Lung (tissue), 12 donors: ENCODE measurements around the gene VEPH1. TPM values are rescaled to one million over a fixed set of nuclear protein-coding genes. Genes with fewer than 3 reads are reported as not detected.

Experiments used
- ATAC-seq: fragments of 200-7000 bp; cut with Tn5 transposase; one replicate; pipeline ENCODE4 v1.9.1; 2020; ENCODE audit warnings: moderate number of reproducible peaks; ENCODE audit not compliant: insufficient read depth, low FRiP score
- DNase-seq, 3 donors: peaks; one replicate each; pipeline ENCODE4 v3.0.0-alpha.2; 2013 to 2017
- H3K27ac ChIP-seq, 2 donors: one replicate each; pipeline ENCODE4 v1.5.1; 2013; ENCODE audit warnings: mild to moderate bottlenecking in 2 of 2, moderate library complexity in 2 of 2, control low read depth in 1 of 2, inconsistent platforms in 1 of 2, low read depth in 1 of 2, low read length in 1 of 2
- H3K27me3 ChIP-seq, 3 donors: one replicate each; pipeline ENCODE4 v1.5.1; 2013; ENCODE audit warnings: low read length in 2 of 3; ENCODE audit not compliant: control insufficient read depth in 3 of 3, insufficient read depth in 3 of 3
- H3K36me3 ChIP-seq, 4 donors: one replicate each; pipeline ENCODE4 v1.5.1; 2013; ENCODE audit warnings: low read length in 4 of 4, mild to moderate bottlenecking in 1 of 4, moderate library complexity in 1 of 4; ENCODE audit not compliant: control insufficient read depth in 4 of 4, insufficient read depth in 4 of 4
- H3K4me1 ChIP-seq, 5 donors: one replicate each; pipeline ENCODE4 v1.5.1; 2013; ENCODE audit warnings: low read length in 5 of 5, mild to moderate bottlenecking in 2 of 5, moderate library complexity in 1 of 5; ENCODE audit not compliant: control insufficient read depth in 5 of 5, insufficient read depth in 5 of 5
- H3K4me3 ChIP-seq: one replicate; pipeline ENCODE4 v1.5.1; 2013; ENCODE audit warnings: mild to moderate bottlenecking, control low read depth, moderate library complexity
- H3K9ac ChIP-seq, 2 donors: one replicate each; pipeline ENCODE4 v1.5.1; 2013; ENCODE audit warnings: low read length in 2 of 2, control low read depth in 1 of 2; ENCODE audit not compliant: insufficient read depth in 1 of 2
- H3K9me3 ChIP-seq, 4 donors: one replicate each; pipeline ENCODE4 v1.5.1; 2013; ENCODE audit warnings: low read length in 3 of 4, mild to moderate bottlenecking in 1 of 4, moderate library complexity in 1 of 4; ENCODE audit not compliant: control insufficient read depth in 4 of 4, insufficient read depth in 3 of 4
- WGBS, 2 donors: extraction: QIAGEN DNeasy Blood & Tissue Kit; methylation state at CpG; one replicate each; pipeline ENCODE4 v1.1.7; 2013; 5-methylcytosine and 5-hydroxymethylcytosine counted together
- polyA plus RNA-seq, 2 donors: library from polyadenylated mRNA; stranded (reverse); fragments of 200-250 nt; gene quantifications; one replicate each; pipeline ENCODE4 v1.2.1, GENCODE V29; 2013
- total RNA-seq, 2 donors: library from RNA; depleted of rRNA in 1 of 2; stranded (reverse); fragments of >200 nt in 1 of 2; gene quantifications; one replicate each; pipeline ENCODE4 v1.2.1, GENCODE V29; 2014 to 2021
- TF ChIP-seq, protein P1 (sequence below): IDR thresholded peaks from 2 replicates; pipeline ENCODE4 v1.5.1; 2012; ENCODE audit warnings: mild to moderate bottlenecking; ENCODE audit errors: control extremely low read depth, extremely low read depth
- donor health status: control.
- donor health status: control.
- donor health status: Bipolar disorder and iron deficiency.
- donor health status: healthy.
- donor health status: DM: yes; HTN: yes; CAD: no.

The VEPH1 gene
- total and polyA plus RNA-seq, 4 donors = 14.6 to 237 (median 65.5) TPM

GRCh38 chr3:157479464-157480243 lies 23.6 kb downstream of the VEPH1 start:
- H3K9me3 ChIP-seq = peaks cover 0 to 3% (median 0%) of the 10 kb centered on the region in 4 donors
- H3K27ac ChIP-seq = no peak overlapping the region
- H3K9ac ChIP-seq = no peak overlapping the region
- 82 to 88% methylated on average over 1 of the region's 1 CpG for WGBS, 2 donors
- H3K36me3 ChIP-seq = no peaks in the 10 kb centered on the region
- no peaks in the 10 kb centered on the region for H3K27me3 ChIP-seq
- no peak overlapping the region for H3K4me3 ChIP-seq
- no peaks in the 10 kb centered on the region for H3K4me1 ChIP-seq
- ATAC-seq (no peak), DNase-seq (no peak)
- TF ChIP-seq, protein P1, sequence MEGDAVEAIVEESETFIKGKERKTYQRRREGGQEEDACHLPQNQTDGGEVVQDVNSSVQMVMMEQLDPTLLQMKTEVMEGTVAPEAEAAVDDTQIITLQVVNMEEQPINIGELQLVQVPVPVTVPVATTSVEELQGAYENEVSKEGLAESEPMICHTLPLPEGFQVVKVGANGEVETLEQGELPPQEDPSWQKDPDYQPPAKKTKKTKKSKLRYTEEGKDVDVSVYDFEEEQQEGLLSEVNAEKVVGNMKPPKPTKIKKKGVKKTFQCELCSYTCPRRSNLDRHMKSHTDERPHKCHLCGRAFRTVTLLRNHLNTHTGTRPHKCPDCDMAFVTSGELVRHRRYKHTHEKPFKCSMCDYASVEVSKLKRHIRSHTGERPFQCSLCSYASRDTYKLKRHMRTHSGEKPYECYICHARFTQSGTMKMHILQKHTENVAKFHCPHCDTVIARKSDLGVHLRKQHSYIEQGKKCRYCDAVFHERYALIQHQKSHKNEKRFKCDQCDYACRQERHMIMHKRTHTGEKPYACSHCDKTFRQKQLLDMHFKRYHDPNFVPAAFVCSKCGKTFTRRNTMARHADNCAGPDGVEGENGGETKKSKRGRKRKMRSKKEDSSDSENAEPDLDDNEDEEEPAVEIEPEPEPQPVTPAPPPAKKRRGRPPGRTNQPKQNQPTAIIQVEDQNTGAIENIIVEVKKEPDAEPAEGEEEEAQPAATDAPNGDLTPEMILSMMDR = no peak

GRCh38 chr3:157477441-157477840 lies 25.8 kb downstream of the VEPH1 start:
- Histone ChIP-seq H3K27me3 (no peaks in the 10 kb centered on the region), H3K4me3 (no peak overlapping the region), H3K9me3 (peaks cover 0 to 3% (median 0%) of the 10 kb centered on the region in 4 donors), H3K9ac (no peak overlapping the region), H3K36me3 (no peaks in the 10 kb centered on the region), H3K27ac (no peak overlapping the region), H3K4me1 (no peaks in the 10 kb centered on the region)
- ATAC-seq = no peak
- TF ChIP-seq, protein P1 = no peak
- WGBS, 2 donors = 89% methylated on average over 3 of the region's 3 CpGs
- DNase-seq = no peak

DNA sequence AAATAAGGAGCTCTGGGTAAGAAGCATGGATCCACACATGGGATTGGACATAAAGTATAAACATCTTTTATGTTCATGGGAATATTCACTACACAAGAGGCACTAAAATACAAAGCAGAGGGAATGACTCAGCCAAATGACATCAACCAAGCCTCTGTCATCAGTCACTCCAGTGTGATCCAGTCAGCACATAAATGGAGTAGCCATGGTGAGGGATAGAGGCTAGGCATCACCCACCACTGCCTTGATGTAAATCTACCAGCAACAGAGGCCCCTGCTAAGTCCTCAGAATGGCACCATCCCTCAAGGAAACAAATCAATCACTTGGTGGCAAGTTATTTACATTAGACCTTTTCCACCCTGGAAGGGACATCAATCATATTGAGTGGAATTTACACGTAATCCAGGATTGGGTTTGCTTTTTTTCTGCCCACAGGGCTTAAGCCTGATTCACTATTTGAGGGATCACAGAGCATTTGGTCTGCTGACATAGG lies 27.2 kb downstream of the VEPH1 start:
- no peak overlapping the region for H3K27ac ChIP-seq
- ATAC-seq (no peak), DNase-seq (no peak)
- TF ChIP-seq, protein P1 = no peak
- H3K36me3 ChIP-seq = no peaks in the 10 kb centered on the region
- H3K9me3 ChIP-seq = no peaks in the 10 kb centered on the region
- no peak overlapping the region for H3K4me3 ChIP-seq
- 61 to 63% methylated on average over 1 of the region's 1 CpG for WGBS, 2 donors
- H3K4me1 ChIP-seq = no peaks in the 10 kb centered on the region
- no peak overlapping the region for H3K9ac ChIP-seq
- H3K27me3 ChIP-seq = no peaks in the 10 kb centered on the region
